HCT116 (cell line): ENCODE results near the gene SLC34A3. TPM values are rescaled to one million over a fixed set of nuclear protein-coding genes. Genes with fewer than 3 reads are reported as not detected.

Source experiments
- ATAC-seq: fragments of 200-7000 bp; cut with Tn5 transposase; 2 replicates; pipeline ENCODE4 v1.9.1; 2020; ENCODE audit warnings: mild to moderate bottlenecking, moderate library complexity
- BruUV-seq: library from RNA; stranded (reverse); fragments of 400-500 nt; replicated peaks from 2 replicates; lab custom pipeline; 2021; lab: Mats Ljungman, UMichigan
- CTCF ChIA-PET: fragments of 300-600 bp; sonication (Branson Sonifier 250); formaldehyde crosslinking; loops from one replicate; lab custom pipeline; 2021; ENCODE audit warnings: antibody characterized with exemption; lab: Charles Lee
- POLR2A ChIA-PET: fragments of 300-600, 350-600 bp; sonication (Branson Sonifier 250); formaldehyde crosslinking; loops from one replicate; lab custom pipeline; 2021; ENCODE audit warnings: antibody characterized with exemption; lab: Charles Lee
- RAD21 ChIA-PET, 2 experiments: fragments of 300-600 bp; sonication (Branson Sonifier 250); formaldehyde crosslinking; loops; one replicate each; lab custom pipeline; 2023; ENCODE audit warnings: low total read pairs in 2 of 2; ENCODE audit not compliant: uncharacterized antibody in 2 of 2, unreplicated experiment in 2 of 2, low non-redundant PET in 1 of 2; lab: Charles Lee
- DNase-seq: peaks from one replicate; pipeline ENCODE4 v3.0.0-alpha.2; 2010; ENCODE audit warnings: low read depth, low spot score
- H2AFZ ChIP-seq: fragments of 200-600 bp; shearing (Covaris generic), sonication (generic); 2 replicates; pipeline ENCODE4 v1.6.1; 2017; ENCODE audit warnings: low read depth, mixed run types, mixed read lengths, antibody characterized with exemption, low read length; ENCODE audit not compliant: poor library complexity, severe bottlenecking
- H3K27ac ChIP-seq: 2 replicates; pipeline ENCODE4 v1.5.1; 2012; ENCODE audit warnings: low read depth, low read length
- H3K27me3 ChIP-seq: fragments of 200-600 bp; sonication (generic); 2 replicates; pipeline ENCODE4 v1.6.1; 2016; ENCODE audit warnings: mixed run types, low read length, mixed read lengths; ENCODE audit not compliant: insufficient read depth
- H3K36me3 ChIP-seq, 2 experiments: fragments of 200-500 bp in 1 of 2; fragments of 200-600 bp in 1 of 2; sonication (Bioruptor generic) in 1 of 2; sonication (generic) in 1 of 2; 2 replicates each; pipeline versions ENCODE4 v1.5.1 to v1.6.1; 2014 to 2016; ENCODE audit warnings: low read length in 2 of 2, inconsistent platforms in 1 of 2, mixed read lengths in 1 of 2, mixed run types in 1 of 2; ENCODE audit not compliant: insufficient read depth in 2 of 2, control insufficient read depth in 1 of 2
- H3K4me1 ChIP-seq, 2 experiments: fragments of 200-600 bp in 1 of 2; sonication (generic) in 1 of 2; 2 replicates each; pipeline versions ENCODE4 v1.5.1 to v1.6.1; 2012 to 2017; ENCODE audit warnings: low read length in 2 of 2, inconsistent platforms in 1 of 2, mild to moderate bottlenecking in 1 of 2, mixed read lengths in 1 of 2, mixed run types in 1 of 2, moderate library complexity in 1 of 2; ENCODE audit not compliant: insufficient read depth in 2 of 2, control insufficient read depth in 1 of 2
- H3K4me2 ChIP-seq: fragments of 200-600 bp; sonication (generic); 2 replicates; pipeline ENCODE4 v1.6.1; 2017; ENCODE audit warnings: mixed run types, low read length, mixed read lengths
- H3K4me3 ChIP-seq, 2 experiments: fragments of 200-600 bp in 1 of 2; sonication (generic) in 1 of 2; replicated peaks in 1 of 2; 2 replicates each; pipeline ENCODE4 v1.5.1; 2011 to 2016; ENCODE audit warnings: low read length in 2 of 2, control low read depth in 1 of 2, low read depth in 1 of 2, mild to moderate bottlenecking in 1 of 2, mixed read lengths in 1 of 2, mixed run types in 1 of 2
- H3K79me2 ChIP-seq: fragments of 200-600 bp; sonication (generic); 2 replicates; pipeline ENCODE4 v1.6.1; 2017; ENCODE audit warnings: mild to moderate bottlenecking, mixed run types, low read length, moderate library complexity, mixed read lengths; ENCODE audit not compliant: insufficient read depth
- H3K9ac ChIP-seq: fragments of 200-600 bp; sonication (generic); 2 replicates; pipeline ENCODE4 v1.6.1; 2016; ENCODE audit warnings: low read length, mixed read lengths
- H3K9me2 ChIP-seq: fragments of 200-600 bp; sonication (generic), shearing (Covaris generic); 2 replicates; pipeline ENCODE4 v1.6.1; 2017; ENCODE audit warnings: mixed run types, mild to moderate bottlenecking, moderate library complexity; ENCODE audit not compliant: insufficient read depth
- H3K9me3 ChIP-seq, 2 experiments: fragments of 200-500 bp in 1 of 2; fragments of 200-600 bp in 1 of 2; sonication (Bioruptor generic) in 1 of 2; sonication (generic) in 1 of 2; 2 replicates each; pipeline ENCODE4 v1.6.1; 2014 to 2017; ENCODE audit warnings: low read length in 2 of 2, mixed read lengths in 2 of 2, inconsistent platforms in 1 of 2, low read depth in 1 of 2, mild to moderate bottlenecking in 1 of 2, mixed run types in 1 of 2, moderate library complexity in 1 of 2; ENCODE audit not compliant: control insufficient read depth in 1 of 2, insufficient read depth in 1 of 2
- H4K20me1 ChIP-seq: fragments of 200-600 bp; sonication (generic), shearing (Covaris generic); 2 replicates; pipeline ENCODE4 v1.6.1; 2017; ENCODE audit warnings: mixed run types, mild to moderate bottlenecking, moderate library complexity; ENCODE audit not compliant: insufficient read depth
- CBX3 ChIP-seq: IDR thresholded peaks from 2 replicates; pipeline ENCODE4 v1.6.1; 2012; ENCODE audit warnings: low read depth
- EZH2 ChIP-seq: fragments of 200-600 bp; sonication (generic); IDR thresholded peaks from 2 replicates; pipeline ENCODE4 v1.6.1; 2017; ENCODE audit warnings: antibody characterized with exemption, mixed run types
- ZFX ChIP-seq: fragments of 450-650 bp; IDR thresholded peaks from 2 replicates; pipeline ENCODE4 v1.6.1; 2017
- intact Hi-C: fragments of 100-400 bp; cut with micrococcal nuclease; formaldehyde crosslinking; loops from 2 replicates; pipeline ENCODE4 v1.10.0; 2022
- total RNA-seq: library from RNA; stranded (reverse); gene quantifications from one replicate; pipeline ENCODE4 v1.2.1, GENCODE V29; 2021; ENCODE audit not compliant: unreplicated experiment

SLC34A3 gene
- total RNA-seq, 1 experiment from 2014 or later: 0.15 TPM

GRCh38 chr9:137231372-137232039, 805 bp downstream of the SLC34A3 start:
- no TSS peak for BruUV-seq
- ATAC-seq (no peak), DNase-seq (no peak)
- H3K27ac ChIP-seq: no peak overlapping the region
- POLR2A ChIA-PET: no interaction called here
- peaks cover 20 to 37% of the 10 kb centered on the region in 2 experiments for H3K4me1 ChIP-seq
- no peaks in the 10 kb centered on the region for H3K36me3 ChIP-seq
- RAD21 ChIA-PET: no interaction called here
- no peak overlapping the region for H3K4me3 ChIP-seq
- no peaks in the 10 kb centered on the region for H3K9me3 ChIP-seq
- H3K9me2 ChIP-seq: no peaks in the 10 kb centered on the region
- no peaks in the 10 kb centered on the region for H3K27me3 ChIP-seq
- no peak overlapping the region for H2AFZ ChIP-seq
- H3K9ac ChIP-seq: no peak overlapping the region
- H3K79me2 ChIP-seq: no peaks in the 10 kb centered on the region
- TF ChIP-seq EZH2 (no peak), CBX3 (no peak)
- CTCF ChIA-PET: no interaction called here
- H4K20me1 ChIP-seq: no peaks in the 10 kb centered on the region
- H3K4me2 ChIP-seq: no peak overlapping the region
- intact Hi-C loops: no loop called here

DNA sequence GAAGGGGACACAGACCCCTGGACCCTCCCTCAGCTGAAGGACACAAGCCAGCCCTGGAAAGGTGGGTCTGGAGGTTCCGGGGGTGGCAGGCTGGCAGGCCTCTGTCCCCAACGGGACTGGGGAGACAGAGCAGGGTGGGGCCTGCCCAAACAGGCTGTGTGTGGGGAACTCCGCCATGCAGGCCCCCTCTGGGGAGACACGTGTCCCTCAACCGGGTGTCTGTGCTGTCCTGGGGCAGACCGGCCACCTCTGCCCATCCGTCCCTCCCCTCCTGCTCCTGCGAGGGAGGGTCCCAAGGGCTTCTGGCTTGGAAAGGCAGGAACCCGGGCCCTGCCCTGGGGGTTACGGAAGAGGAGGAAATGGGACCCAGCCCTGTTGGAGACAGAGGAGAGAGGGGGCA, 1.4 kb downstream of the SLC34A3 start:
- no peak for TF ChIP-seq ZFX
- ChIA-PET POLR2A (no interaction called here), RAD21 (no interaction called here), CTCF (no interaction called here)
- H3K9ac ChIP-seq: no peak overlapping the region
- DNase-seq (no peak), ATAC-seq (no peak)
- no peaks in the 10 kb centered on the region for H3K9me3 ChIP-seq
- no peaks in the 10 kb centered on the region for H4K20me1 ChIP-seq
- no peak overlapping the region for H3K4me2 ChIP-seq
- H3K4me3 ChIP-seq: no peak overlapping the region
- H3K9me2 ChIP-seq: no peaks in the 10 kb centered on the region
- no peak overlapping the region for H2AFZ ChIP-seq
- no peaks in the 10 kb centered on the region for H3K27me3 ChIP-seq
- no peaks in the 10 kb centered on the region for H3K36me3 ChIP-seq
- intact Hi-C loops: no loop called here
- BruUV-seq: no TSS peak
- peaks cover 20 to 37% of the 10 kb centered on the region in 2 experiments for H3K4me1 ChIP-seq
- H3K27ac ChIP-seq: no peak overlapping the region
- no peaks in the 10 kb centered on the region for H3K79me2 ChIP-seq
